ENCODE results near the gene CALHM6. TPM values are rescaled to one million over a fixed set of nuclear protein-coding genes. Genes with fewer than 3 reads are reported as not detected.

CALHM6 gene
- total RNA-seq, 4 donors from 2014 or later: 1.2 to 3.0 TPM; not detected in 2

DNA sequence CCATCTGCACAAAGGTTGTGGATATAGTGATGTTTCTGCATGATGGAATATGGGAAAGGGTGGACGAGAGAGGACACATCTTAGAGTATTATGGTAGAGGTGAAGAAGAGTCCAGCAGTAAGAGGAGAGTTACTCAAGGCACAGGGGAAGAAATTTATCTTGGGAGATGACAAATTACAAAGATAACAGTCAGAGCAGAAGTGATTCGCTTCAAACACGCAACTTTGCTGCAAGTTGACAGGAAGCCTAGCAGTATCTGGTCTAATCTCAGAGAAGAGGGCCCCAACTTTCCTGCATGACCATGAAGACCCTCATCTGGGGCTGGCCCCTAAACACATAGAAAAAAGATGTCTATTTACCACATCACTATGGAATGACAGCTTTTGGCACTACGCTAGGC lies 1.2 kb upstream of the CALHM6 start:
- DNase-seq (ENCODE audit: extremely low spot score): no peak
- intact Hi-C loops (cut with DNase I): no loop called here
- no peak for TF ChIP-seq POLR2A (IDR thresholded peaks at IDR 0.05; ENCODE audit: low read depth)
- TF ChIP-seq, protein P1, sequence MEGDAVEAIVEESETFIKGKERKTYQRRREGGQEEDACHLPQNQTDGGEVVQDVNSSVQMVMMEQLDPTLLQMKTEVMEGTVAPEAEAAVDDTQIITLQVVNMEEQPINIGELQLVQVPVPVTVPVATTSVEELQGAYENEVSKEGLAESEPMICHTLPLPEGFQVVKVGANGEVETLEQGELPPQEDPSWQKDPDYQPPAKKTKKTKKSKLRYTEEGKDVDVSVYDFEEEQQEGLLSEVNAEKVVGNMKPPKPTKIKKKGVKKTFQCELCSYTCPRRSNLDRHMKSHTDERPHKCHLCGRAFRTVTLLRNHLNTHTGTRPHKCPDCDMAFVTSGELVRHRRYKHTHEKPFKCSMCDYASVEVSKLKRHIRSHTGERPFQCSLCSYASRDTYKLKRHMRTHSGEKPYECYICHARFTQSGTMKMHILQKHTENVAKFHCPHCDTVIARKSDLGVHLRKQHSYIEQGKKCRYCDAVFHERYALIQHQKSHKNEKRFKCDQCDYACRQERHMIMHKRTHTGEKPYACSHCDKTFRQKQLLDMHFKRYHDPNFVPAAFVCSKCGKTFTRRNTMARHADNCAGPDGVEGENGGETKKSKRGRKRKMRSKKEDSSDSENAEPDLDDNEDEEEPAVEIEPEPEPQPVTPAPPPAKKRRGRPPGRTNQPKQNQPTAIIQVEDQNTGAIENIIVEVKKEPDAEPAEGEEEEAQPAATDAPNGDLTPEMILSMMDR (IDR thresholded peaks at IDR 0.05): no peak
- no peak for TF ChIP-seq POLR2AphosphoS5 (IDR thresholded peaks at IDR 0.05)
- TF ChIP-seq EP300 (IDR thresholded peaks at IDR 0.05): no peak
- Histone ChIP-seq H3K36me3 (no peaks in the 10 kb centered on the region), H3K4me1 (peaks cover 0 to 14% (median 12%) of the 10 kb centered on the region in 4 donors), H3K9me3 (no peaks in the 10 kb centered on the region), H3K4me3 (no peak overlapping the region), H3K27me3 (peaks cover 0 to 24% (median 0%) of the 10 kb centered on the region in 4 donors), H3K27ac (replicated peaks in 1 of 4) (no peak overlapping the region)
- WGBS: 86% methylated on average over 4 of the region's 4 CpGs

DNA sequence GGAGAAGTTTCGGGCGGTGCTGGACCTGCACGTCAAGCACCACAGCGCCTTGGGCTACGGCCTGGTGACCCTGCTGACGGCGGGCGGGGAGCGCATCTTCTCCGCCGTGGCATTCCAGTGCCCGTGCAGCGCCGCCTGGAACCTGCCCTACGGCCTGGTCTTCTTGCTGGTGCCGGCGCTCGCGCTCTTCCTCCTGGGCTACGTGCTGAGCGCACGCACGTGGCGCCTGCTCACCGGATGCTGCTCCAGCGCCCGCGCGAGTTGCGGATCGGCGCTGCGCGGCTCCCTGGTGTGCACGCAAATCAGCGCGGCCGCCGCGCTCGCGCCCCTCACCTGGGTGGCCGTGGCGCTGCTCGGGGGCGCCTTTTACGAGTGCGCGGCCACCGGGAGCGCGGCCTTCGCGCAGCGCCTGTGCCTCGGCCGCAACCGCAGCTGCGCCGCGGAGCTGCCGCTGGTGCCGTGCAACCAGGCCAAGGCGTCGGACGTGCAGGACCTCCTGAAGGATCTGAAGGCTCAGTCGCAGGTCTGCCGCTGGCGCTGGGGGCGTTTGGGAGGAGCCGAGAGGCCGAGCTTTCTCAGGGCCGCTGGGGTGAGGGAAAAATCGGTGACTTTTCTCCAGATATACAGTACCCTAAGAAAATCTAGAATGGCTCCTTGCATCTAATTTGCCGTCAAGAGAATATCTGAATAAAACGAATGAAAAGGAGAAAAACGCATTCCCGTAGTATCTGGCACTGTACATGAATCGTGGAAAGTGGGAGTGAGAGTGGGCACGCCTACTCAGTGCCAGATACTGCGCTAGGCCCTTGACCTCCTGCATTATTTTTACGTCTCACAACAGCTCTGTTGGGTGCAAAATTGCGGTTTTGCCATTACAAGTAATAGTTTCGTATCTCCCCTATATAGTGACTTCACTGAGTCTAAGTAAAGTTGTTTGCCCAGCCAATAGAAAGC lies 1.0 kb downstream of the CALHM6 start:
- Histone ChIP-seq H3K4me3 (peak overlapping the region; percentile 52 to 60 (median 54)), H3K9me3 (no peaks in the 10 kb centered on the region), H3K27ac (replicated peaks in 1 of 4) (peak overlapping the region in 2 of 4 donors; percentile 8 to 17), H3K27me3 (peaks cover 0 to 24% (median 0%) of the 10 kb centered on the region in 4 donors), H3K4me1 (peaks cover 0 to 14% (median 12%) of the 10 kb centered on the region in 4 donors), H3K36me3 (no peaks in the 10 kb centered on the region)
- no peak for DNase-seq (ENCODE audit: extremely low spot score)
- intact Hi-C loops (cut with DNase I): no loop called here
- 37% methylated on average over 17 of the region's 84 CpGs for WGBS
- no peak for TF ChIP-seq POLR2AphosphoS5 (IDR thresholded peaks at IDR 0.05)
- no peak for TF ChIP-seq EP300 (IDR thresholded peaks at IDR 0.05)
- no peak for TF ChIP-seq POLR2A (IDR thresholded peaks at IDR 0.05; ENCODE audit: low read depth)
- TF ChIP-seq, protein P1 (IDR thresholded peaks at IDR 0.05): no peak

DNA sequence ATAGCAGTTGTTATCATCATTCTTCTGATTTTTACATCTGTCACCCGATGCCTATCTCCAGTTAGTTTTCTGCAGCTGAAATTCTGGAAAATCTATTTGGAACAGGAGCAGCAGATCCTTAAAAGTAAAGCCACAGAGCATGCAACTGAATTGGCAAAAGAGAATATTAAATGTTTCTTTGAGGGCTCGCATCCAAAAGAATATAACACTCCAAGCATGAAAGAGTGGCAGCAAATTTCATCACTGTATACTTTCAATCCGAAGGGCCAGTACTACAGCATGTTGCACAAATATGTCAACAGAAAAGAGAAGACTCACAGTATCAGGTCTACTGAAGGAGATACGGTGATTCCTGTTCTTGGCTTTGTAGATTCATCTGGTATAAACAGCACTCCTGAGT lies 2.1 kb downstream of the CALHM6 start:
- intact Hi-C loops (cut with DNase I): no loop called here
- no peak overlapping the region for H3K27ac ChIP-seq (replicated peaks in 1 of 4)
- H3K27me3 ChIP-seq: peaks cover 0 to 24% (median 0%) of the 10 kb centered on the region in 4 donors
- H3K4me1 ChIP-seq: peaks cover 0 to 14% (median 12%) of the 10 kb centered on the region in 4 donors
- H3K9me3 ChIP-seq: no peaks in the 10 kb centered on the region
- no peaks in the 10 kb centered on the region for H3K36me3 ChIP-seq
- TF ChIP-seq EP300 (IDR thresholded peaks at IDR 0.05) (no peak), POLR2AphosphoS5 (IDR thresholded peaks at IDR 0.05) (no peak), POLR2A (IDR thresholded peaks at IDR 0.05; ENCODE audit: low read depth) (no peak)
- TF ChIP-seq, protein P1 (IDR thresholded peaks at IDR 0.05): no peak
- no peak for DNase-seq (ENCODE audit: extremely low spot score)
- 85% methylated on average over 4 of the region's 4 CpGs for WGBS
- no peak overlapping the region for H3K4me3 ChIP-seq

DNA sequence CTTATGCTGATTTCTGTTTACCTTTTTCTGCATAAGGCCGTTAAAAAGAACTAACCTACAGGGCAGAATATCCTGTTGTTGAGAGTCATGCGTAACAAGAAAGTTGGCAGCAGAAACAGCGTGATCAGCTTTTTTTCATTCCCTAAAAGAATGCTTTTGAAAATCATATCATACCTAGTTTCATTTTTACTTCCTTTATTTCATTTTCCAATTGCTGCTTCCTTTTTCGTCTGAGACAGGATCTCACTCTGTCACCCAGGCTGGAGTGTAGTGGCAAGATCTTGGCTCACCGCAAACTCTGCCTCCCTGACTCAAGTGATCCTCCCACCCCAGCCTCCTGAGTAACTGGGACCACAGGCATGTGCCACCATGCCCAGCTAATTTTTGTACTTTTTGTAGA lies 4.1 kb downstream of the CALHM6 start:
- WGBS: 70% methylated on average over 5 of the region's 5 CpGs
- Histone ChIP-seq H3K36me3 (no peaks in the 10 kb centered on the region), H3K27ac (replicated peaks in 1 of 4) (no peak overlapping the region), H3K27me3 (peaks cover 0 to 24% (median 0%) of the 10 kb centered on the region in 4 donors), H3K4me1 (peaks cover 0 to 14% (median 12%) of the 10 kb centered on the region in 4 donors), H3K9me3 (no peaks in the 10 kb centered on the region), H3K4me3 (no peak overlapping the region)
- intact Hi-C loops (cut with DNase I): no loop called here
- DNase-seq (ENCODE audit: extremely low spot score): no peak
- no peak for TF ChIP-seq POLR2A (IDR thresholded peaks at IDR 0.05; ENCODE audit: low read depth)
- no peak for TF ChIP-seq EP300 (IDR thresholded peaks at IDR 0.05)
- TF ChIP-seq, protein P1 (IDR thresholded peaks at IDR 0.05): no peak
- TF ChIP-seq POLR2AphosphoS5 (IDR thresholded peaks at IDR 0.05): no peak
